Fibroblast of lung (primary cell): ENCODE data around the gene STON1. TPM values are rescaled to one million over a fixed set of nuclear protein-coding genes. Genes with fewer than 3 reads are reported as not detected.

ENCODE experiments used
- DNase-seq, 2 donors: peaks; one replicate each; pipeline versions ENCODE4 v3.0.0 to v3.0.0-alpha.2; 2010; ENCODE audit warnings: low read depth in 2 of 2
- H2AFZ ChIP-seq: 2 replicates; pipeline ENCODE4 v1.5.1; 2012; ENCODE audit warnings: low read length, control low read depth, inconsistent platforms
- H3K27ac ChIP-seq: 2 replicates; pipeline ENCODE4 v1.5.1; 2011; ENCODE audit warnings: low read length, control low read depth; ENCODE audit not compliant: insufficient read depth
- H3K27me3 ChIP-seq: 2 replicates; pipeline ENCODE4 v1.5.1; 2011; ENCODE audit warnings: mild to moderate bottlenecking, low read length; ENCODE audit not compliant: control insufficient read depth, insufficient read depth
- H3K36me3 ChIP-seq: 2 replicates; pipeline ENCODE4 v1.5.1; 2011; ENCODE audit warnings: low read length; ENCODE audit not compliant: control insufficient read depth, insufficient read depth
- H3K4me1 ChIP-seq: 2 replicates; pipeline ENCODE4 v1.5.1; 2011; ENCODE audit warnings: low read length; ENCODE audit not compliant: control insufficient read depth, insufficient read depth; ENCODE audit errors: extremely low read depth
- H3K4me2 ChIP-seq: 2 replicates; pipeline ENCODE4 v1.5.1; 2011; ENCODE audit warnings: low read length, control low read depth; ENCODE audit not compliant: insufficient read depth; ENCODE audit errors: extremely low read depth
- H3K4me3 ChIP-seq, 4 experiments: fragments of 200-600 bp in 1 of 4; sonication (generic) in 1 of 4; replicated peaks in 1 of 4; 2 replicates each; pipeline ENCODE4 v1.5.1; 2011 to 2016; ENCODE audit warnings: low read length in 4 of 4, low read depth in 3 of 4, mild to moderate bottlenecking in 3 of 4, control low read depth in 2 of 4, inconsistent platforms in 1 of 4, mixed read lengths in 1 of 4; ENCODE audit not compliant: insufficient read depth in 1 of 4; ENCODE audit errors: control extremely low read depth in 1 of 4
- H3K79me2 ChIP-seq: 2 replicates; pipeline ENCODE4 v1.5.1; 2012; ENCODE audit warnings: mild to moderate bottlenecking, low read length, inconsistent platforms; ENCODE audit not compliant: control insufficient read depth, insufficient read depth
- H3K9ac ChIP-seq: 2 replicates; pipeline ENCODE4 v1.5.1; 2011; ENCODE audit warnings: mild to moderate bottlenecking, low read length, control low read depth; ENCODE audit not compliant: insufficient read depth
- H3K9me3 ChIP-seq: 2 replicates; pipeline ENCODE4 v1.5.1; 2012; ENCODE audit warnings: low read depth, low read length; ENCODE audit not compliant: control insufficient read depth, insufficient read depth
- H4K20me1 ChIP-seq: 2 replicates; pipeline ENCODE4 v1.5.1; 2011; ENCODE audit warnings: low read length; ENCODE audit not compliant: control insufficient read depth, insufficient read depth; ENCODE audit errors: extremely low read depth
- CTCF ChIP-seq, 2 donors: IDR thresholded peaks in 1 of 2; conservative IDR thresholded peaks in 1 of 2; 1 replicate in 1 of 2; 2 replicates in 1 of 2; pipeline ENCODE4 v1.5.1; 2011 to 2012; ENCODE audit warnings: low read length in 2 of 2, control low read depth in 1 of 2, inconsistent platforms in 1 of 2, low read depth in 1 of 2, mild to moderate bottlenecking in 1 of 2
- EZH2 ChIP-seq: IDR thresholded peaks from 2 replicates; pipeline ENCODE4 v1.5.1; 2012; ENCODE audit warnings: low read length, control low read depth, mild to moderate bottlenecking; ENCODE audit errors: missing control alignments
- polyA plus RNA-seq, 2 donors: library from polyadenylated mRNA; depleted of rRNA in 1 of 2; stranded (reverse) in 1 of 2; unstranded in 1 of 2; fragments of >200 nt; gene quantifications; 2 replicates each; pipeline ENCODE4 v1.2.1, GENCODE V29; 2011 to 2012; ENCODE audit warnings: missing spikeins in 1 of 2
- total RNA-seq: library from RNA; depleted of rRNA; stranded (reverse); fragments of >200 nt; gene quantifications from 2 replicates; pipeline ENCODE4 v1.2.1, GENCODE V29; 2014

The STON1 gene
- total and polyA plus RNA-seq, 2 donors (not counting 1 experiment from before 2014, with no cell fraction given) = 11.3 to 16.7 TPM

- no peak for DNase-seq
- Histone ChIP-seq H3K36me3 (no peaks in the 10 kb centered on the region), H3K9me3 (no peaks in the 10 kb centered on the region), H3K27ac (no peak overlapping the region), H4K20me1 (no peaks in the 10 kb centered on the region), H2AFZ (no peak overlapping the region), H3K79me2 (no peaks in the 10 kb centered on the region), H3K4me1 (no peaks in the 10 kb centered on the region), H3K27me3 (no peaks in the 10 kb centered on the region), H3K4me2 (no peak overlapping the region), H3K9ac (no peak overlapping the region), H3K4me3 (no peak overlapping the region)
- TF ChIP-seq CTCF (conservative IDR thresholded peaks at IDR 0.05 in 1 of 2, IDR thresholded peaks at IDR 0.05 in 1 of 2; ENCODE audit: low read depth in 1 of 2, low read length in 2 of 2) = no peak
- TF ChIP-seq EZH2 = no peak
These were observed 105.8 kb downstream of the STON1 start for GRCh38 chr2:48635786-48636185.

- no peak for DNase-seq
- Histone ChIP-seq H3K4me1 (no peaks in the 10 kb centered on the region), H3K27ac (no peak overlapping the region), H4K20me1 (no peaks in the 10 kb centered on the region), H3K27me3 (no peaks in the 10 kb centered on the region), H3K79me2 (no peaks in the 10 kb centered on the region), H2AFZ (no peak overlapping the region), H3K4me2 (no peak overlapping the region), H3K9me3 (no peaks in the 10 kb centered on the region), H3K9ac (no peak overlapping the region), H3K36me3 (no peaks in the 10 kb centered on the region), H3K4me3 (no peak overlapping the region)
- TF ChIP-seq CTCF (conservative IDR thresholded peaks at IDR 0.05 in 1 of 2, IDR thresholded peaks at IDR 0.05 in 1 of 2; ENCODE audit: low read depth in 1 of 2, low read length in 2 of 2) (no peak), EZH2 (no peak)
These were observed 108.3 kb downstream of the STON1 start for GRCh38 chr2:48638261-48638660.

Other genes starting within 250 kb of the STON1 start
- 25.4 and 34.3 TPM in 2 replicates for gene FOXN2, start 215.5 kb upstream of the STON1 start, total RNA-seq
- gene FOXN2, start 215.5 kb upstream of the STON1 start, polyA plus RNA-seq = 14.5 and 15.9 TPM in 2 replicates
- gene PPP1R21, start 89.4 kb upstream of the STON1 start, total RNA-seq = 21.3 and 28.9 TPM in 2 replicates
- gene PPP1R21, start 89.4 kb upstream of the STON1 start, polyA plus RNA-seq = 19.0 and 19.2 TPM in 2 replicates
- 3.3 and 3.5 TPM in 2 replicates for gene GTF2A1L, start 87.7 kb downstream of the STON1 start, total RNA-seq
- gene GTF2A1L, start 87.7 kb downstream of the STON1 start, polyA plus RNA-seq = 0.26 TPM in 1 of 2 replicates, not detected in the other
- not detected in 2 replicates for gene LHCGR, start 225.6 kb downstream of the STON1 start, total RNA-seq
- 0.12 TPM in 1 of 2 replicates, not detected in the other for gene LHCGR, start 225.6 kb downstream of the STON1 start, polyA plus RNA-seq